NOMO-1 treated with dmso at 0.1 percent for 144 hours (cell line): ENCODE measurements around the gene USP48.
"Not testable (repeated sequence)": the region's sequence is repeated elsewhere in the genome, so short reads cannot be mapped to it uniquely, and the experiment has no call there.

ENCODE experiments used
- DNase-seq: peaks from one replicate; lab custom pipeline; 2025; ENCODE audit not compliant: unreplicated experiment; lab: John Stamatoyannopoulos, UW

The USP48 gene

GRCh38 chr1:21816602-21817302 lies 33.8 kb upstream of the USP48 start:
- DNase-seq = no peak

GRCh38 chr1:21815724-21816321 lies 32.9 kb upstream of the USP48 start:
- DNase-seq = no peak

GRCh38 chr1:21814981-21815582 lies 32.1 kb upstream of the USP48 start:
- DNase-seq = no peak

- no peak for DNase-seq
Observed at GRCh38 chr1:21814241-21814918, 31.4 kb upstream of the USP48 start.

- no peak for DNase-seq
Observed at GRCh38 chr1:21813542-21813941, 30.6 kb upstream of the USP48 start.

- DNase-seq = no peak
Observed at GRCh38 chr1:21811875-21812305, 28.9 kb upstream of the USP48 start, which contains the start of gene LDLRAD2. Gene LDLRAD2, plus strand, starts transcription at chr1:21812265. Its CDS starts 187 bp downstream, at chr1:21812452.

GRCh38 chr1:21804536-21804935 lies 21.6 kb upstream of the USP48 start:
- DNase-seq = no peak

- DNase-seq = no peak
Observed at GRCh38 chr1:21801100-21801499, 18.2 kb upstream of the USP48 start.

- DNase-seq = no peak
Observed at GRCh38 chr1:21799730-21800129, 16.8 kb upstream of the USP48 start.

GRCh38 chr1:21795075-21795474 lies 12.1 kb upstream of the USP48 start:
- no peak for DNase-seq

GRCh38 chr1:21794656-21795055 lies 11.7 kb upstream of the USP48 start:
- no peak for DNase-seq

GRCh38 chr1:21793104-21793503 lies 10.2 kb upstream of the USP48 start:
- DNase-seq = no peak

GRCh38 chr1:21786640-21787039 lies 3.7 kb upstream of the USP48 start:
- DNase-seq = no peak

GRCh38 chr1:21785764-21786163 lies 2.8 kb upstream of the USP48 start:
- not testable (repeated sequence) for DNase-seq

GRCh38 chr1:21783679-21784603 lies 992 bp upstream of the USP48 start:
- peak; percentile 88 for DNase-seq

- DNase-seq = peak; percentile 64
Observed at GRCh38 chr1:21782349-21782867, 541 bp downstream of the USP48 start.

- no peak for DNase-seq
Observed at GRCh38 chr1:21781815-21782348, 1.1 kb downstream of the USP48 start.

GRCh38 chr1:21779613-21780521 lies 3.1 kb downstream of the USP48 start:
- DNase-seq = no peak

GRCh38 chr1:21778405-21778727 lies 4.6 kb downstream of the USP48 start:
- no peak for DNase-seq
